Keratinocyte (primary cell): Measurements from ENCODE around the gene ESYT3. TPM values are rescaled to one million over a fixed set of nuclear protein-coding genes. Genes with fewer than 3 reads are reported as not detected.

Experiments used
- DNase-seq: peaks from one replicate; pipeline ENCODE4 v3.0.0-alpha.2; 2011; ENCODE audit warnings: low read depth, missing footprints, low spot score
- FAIRE-seq: peaks from 2 replicates; lab custom pipeline; 2011; peaks lifted over from hg19 to GRCh38; lab: Jason Lieb, UNC
- H2AFZ ChIP-seq: 2 replicates; pipeline ENCODE4 v1.6.0; 2012; ENCODE audit warnings: low read length, control low read depth, inconsistent platforms; ENCODE audit not compliant: control insufficient read depth
- H3K27ac ChIP-seq: 2 replicates; pipeline ENCODE4 v1.5.1; 2011; ENCODE audit warnings: low read length; ENCODE audit not compliant: control insufficient read depth, insufficient read depth
- H3K27me3 ChIP-seq: 3 replicates; pipeline ENCODE4 v1.6.0; 2011; ENCODE audit warnings: low read length; ENCODE audit not compliant: control insufficient read depth, insufficient read depth; ENCODE audit errors: extremely low read depth
- H3K36me3 ChIP-seq, 2 experiments: 2 replicates in 1 of 2; 3 replicates in 1 of 2; pipeline ENCODE4 v1.5.1; 2011; ENCODE audit warnings: low read length in 2 of 2, mild to moderate bottlenecking in 1 of 2; ENCODE audit not compliant: control insufficient read depth in 2 of 2, insufficient read depth in 2 of 2; ENCODE audit errors: extremely low read depth in 1 of 2
- H3K4me1 ChIP-seq: 3 replicates; pipeline ENCODE4 v1.5.1; 2011; ENCODE audit warnings: low read length; ENCODE audit not compliant: control insufficient read depth, insufficient read depth; ENCODE audit errors: extremely low read depth
- H3K4me2 ChIP-seq: 3 replicates; pipeline ENCODE4 v1.6.0; 2011; ENCODE audit warnings: low read depth, low read length; ENCODE audit not compliant: control insufficient read depth, insufficient read depth; ENCODE audit errors: extremely low read depth
- H3K4me3 ChIP-seq, 3 experiments: fragments of 200-600 bp in 1 of 3; sonication (generic) in 1 of 3; 2 replicates in 2 of 3; 3 replicates in 1 of 3; pipeline ENCODE4 v1.5.1; 2011 to 2016; ENCODE audit warnings: low read length in 3 of 3, mild to moderate bottlenecking in 3 of 3, control low read depth in 2 of 3, inconsistent platforms in 1 of 3, low read depth in 1 of 3, mixed read lengths in 1 of 3, mixed run types in 1 of 3, moderate library complexity in 1 of 3; ENCODE audit not compliant: control insufficient read depth in 2 of 3, insufficient read depth in 2 of 3; ENCODE audit errors: extremely low read depth in 1 of 3
- H3K79me2 ChIP-seq: 2 replicates; pipeline ENCODE4 v1.6.0; 2012; ENCODE audit warnings: low read length; ENCODE audit not compliant: control insufficient read depth, insufficient read depth
- H3K9ac ChIP-seq: 3 replicates; pipeline ENCODE4 v1.6.0; 2011; ENCODE audit warnings: low read length; ENCODE audit not compliant: control insufficient read depth, insufficient read depth; ENCODE audit errors: extremely low read depth
- H3K9me1 ChIP-seq: 3 replicates; pipeline ENCODE4 v1.6.0; 2011; ENCODE audit warnings: low read length; ENCODE audit not compliant: control insufficient read depth, insufficient read depth; ENCODE audit errors: extremely low read depth
- H3K9me3 ChIP-seq: 2 replicates; pipeline ENCODE4 v1.5.1; 2012; ENCODE audit warnings: low read depth, low read length; ENCODE audit not compliant: control insufficient read depth
- H4K20me1 ChIP-seq: 3 replicates; pipeline ENCODE4 v1.6.0; 2011; ENCODE audit warnings: low read length; ENCODE audit not compliant: control insufficient read depth, insufficient read depth; ENCODE audit errors: extremely low read depth
- EZH2 ChIP-seq: IDR thresholded peaks from one replicate; pipeline ENCODE4 v1.6.1; 2012; ENCODE audit warnings: inconsistent platforms, mild to moderate bottlenecking, low read length, moderate library complexity
- dilution Hi-C: fragments of 300-500 bp; cut with MboI; formaldehyde crosslinking; loops from one replicate; pipeline ENCODE4 v1.7.0; 2020; ENCODE audit warnings: low sequenced_read_pairs; ENCODE audit not compliant: extremely low pct_ligation_motif_present
- polyA plus RNA-seq, 5 experiments: library from polyadenylated mRNA; depleted of rRNA in 3 of 5; stranded (reverse) in 3 of 5; stranded (forward) in 1 of 5; unstranded in 1 of 5; fragments of >200 nt; gene quantifications; 1 replicate in 1 of 5; 2 replicates in 3 of 5; 3 replicates in 1 of 5; pipeline versions ENCODE4 v1.2.1 to v1.2.3, GENCODE V29; 2011 to 2012; ENCODE audit warnings: missing spikeins in 2 of 5, low read depth in 1 of 5, low replicate concordance in 1 of 5
- TF ChIP-seq, protein P1 (sequence below), 3 experiments: IDR thresholded peaks in 1 of 3; conservative IDR thresholded peaks in 1 of 3; optimal IDR thresholded peaks in 1 of 3; 2 replicates in 2 of 3; 3 replicates in 1 of 3; pipeline versions ENCODE3 to v1.5.1; 2011; ENCODE audit warnings: low read length in 3 of 3, mild to moderate bottlenecking in 3 of 3, moderate library complexity in 2 of 3, control low read depth in 1 of 3, inconsistent platforms in 1 of 3; ENCODE audit not compliant: insufficient read depth in 2 of 3; ENCODE audit errors: extremely low read depth in 1 of 3

Gene ESYT3
- polyA plus RNA-seq, 1 donor (not counting 4 experiments of a cell fraction or from before 2014, with no cell fraction given): 0.62 TPM

- DNase-seq (no peak), FAIRE-seq (no peak)
- H3K27me3 ChIP-seq: no peaks in the 10 kb centered on the region
- TF ChIP-seq, protein P1, sequence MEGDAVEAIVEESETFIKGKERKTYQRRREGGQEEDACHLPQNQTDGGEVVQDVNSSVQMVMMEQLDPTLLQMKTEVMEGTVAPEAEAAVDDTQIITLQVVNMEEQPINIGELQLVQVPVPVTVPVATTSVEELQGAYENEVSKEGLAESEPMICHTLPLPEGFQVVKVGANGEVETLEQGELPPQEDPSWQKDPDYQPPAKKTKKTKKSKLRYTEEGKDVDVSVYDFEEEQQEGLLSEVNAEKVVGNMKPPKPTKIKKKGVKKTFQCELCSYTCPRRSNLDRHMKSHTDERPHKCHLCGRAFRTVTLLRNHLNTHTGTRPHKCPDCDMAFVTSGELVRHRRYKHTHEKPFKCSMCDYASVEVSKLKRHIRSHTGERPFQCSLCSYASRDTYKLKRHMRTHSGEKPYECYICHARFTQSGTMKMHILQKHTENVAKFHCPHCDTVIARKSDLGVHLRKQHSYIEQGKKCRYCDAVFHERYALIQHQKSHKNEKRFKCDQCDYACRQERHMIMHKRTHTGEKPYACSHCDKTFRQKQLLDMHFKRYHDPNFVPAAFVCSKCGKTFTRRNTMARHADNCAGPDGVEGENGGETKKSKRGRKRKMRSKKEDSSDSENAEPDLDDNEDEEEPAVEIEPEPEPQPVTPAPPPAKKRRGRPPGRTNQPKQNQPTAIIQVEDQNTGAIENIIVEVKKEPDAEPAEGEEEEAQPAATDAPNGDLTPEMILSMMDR (optimal IDR thresholded peaks at IDR 0.05 in 1 of 3, IDR thresholded peaks at IDR 0.05 in 1 of 3, conservative IDR thresholded peaks at IDR 0.05 in 1 of 3; ENCODE audit: extremely low read depth in 1 of 3, insufficient read depth in 2 of 3, low read length in 3 of 3): no peak
- no peak for TF ChIP-seq EZH2
- dilution Hi-C loops: no loop called here
- H2AFZ ChIP-seq: no peak overlapping the region
- H3K9me3 ChIP-seq: no peaks in the 10 kb centered on the region
- H3K79me2 ChIP-seq: no peaks in the 10 kb centered on the region
- H3K4me3 ChIP-seq: no peak overlapping the region
- H3K4me2 ChIP-seq: no peak overlapping the region
- no peak overlapping the region for H3K27ac ChIP-seq
- H3K9ac ChIP-seq: no peak overlapping the region
- no peaks in the 10 kb centered on the region for H4K20me1 ChIP-seq
- H3K36me3 ChIP-seq: no peaks in the 10 kb centered on the region
- no peaks in the 10 kb centered on the region for H3K9me1 ChIP-seq
- H3K4me1 ChIP-seq: peaks cover 9% of the 10 kb centered on the region
Measured at GRCh38 chr3:138467931-138468330, 33.5 kb downstream of the ESYT3 start.

DNA sequence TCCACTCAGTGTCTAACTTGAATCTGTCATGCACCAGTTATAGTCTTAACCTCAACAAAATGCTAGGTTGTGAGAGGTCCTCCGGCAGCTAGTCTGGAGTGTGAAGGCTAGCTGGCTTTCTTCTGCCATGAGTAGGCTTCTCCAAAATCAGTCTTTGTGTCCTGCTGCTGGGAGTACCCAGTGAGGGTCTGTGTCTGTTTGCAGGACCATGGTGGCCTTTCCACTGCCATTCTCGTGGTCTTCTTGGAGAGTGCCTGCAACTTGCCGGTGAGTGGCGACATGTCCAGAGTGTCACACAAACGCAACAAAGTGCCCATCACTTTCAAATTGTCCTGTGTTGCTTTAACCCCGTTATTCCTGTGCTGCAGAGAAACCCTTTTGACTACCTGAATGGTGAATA is 34.0 kb downstream of the ESYT3 start:
- dilution Hi-C loops: no loop called here
- no peak overlapping the region for H3K4me3 ChIP-seq
- no peak overlapping the region for H3K9ac ChIP-seq
- peak overlapping the region; percentile 32 for H3K4me2 ChIP-seq
- no peak overlapping the region for H2AFZ ChIP-seq
- no peaks in the 10 kb centered on the region for H4K20me1 ChIP-seq
- H3K4me1 ChIP-seq: peaks cover 9% of the 10 kb centered on the region
- no peaks in the 10 kb centered on the region for H3K9me1 ChIP-seq
- TF ChIP-seq, protein P1 (optimal IDR thresholded peaks at IDR 0.05 in 1 of 3, IDR thresholded peaks at IDR 0.05 in 1 of 3, conservative IDR thresholded peaks at IDR 0.05 in 1 of 3; ENCODE audit: extremely low read depth in 1 of 3, insufficient read depth in 2 of 3, low read length in 3 of 3): no peak
- TF ChIP-seq EZH2: no peak
- no peaks in the 10 kb centered on the region for H3K36me3 ChIP-seq
- no peak overlapping the region for H3K27ac ChIP-seq
- DNase-seq (no peak), FAIRE-seq (no peak)
- H3K79me2 ChIP-seq: no peaks in the 10 kb centered on the region
- no peaks in the 10 kb centered on the region for H3K27me3 ChIP-seq
- H3K9me3 ChIP-seq: no peaks in the 10 kb centered on the region
